CD4-positive, alpha-beta T cell treated with Interleukin-15 for 4 hours (primary cell): ENCODE measurements around the gene ZSCAN26.

Experiments
- DNase-seq: peaks from one replicate; pipeline ENCODE4 v3.0.0-alpha.2; 2020; ENCODE audit warnings: low spot score

The ZSCAN26 gene

GRCh38 chr6:28266962-28267694, at the start of gene ZSCAN26:
TSS of gene ZSCAN26 (plus strand) at chr6:28267143. CDS start at chr6:28271920, 4,777 bp downstream.
- peak; percentile 92 for DNase-seq

- DNase-seq: no peak
Observed at GRCh38 chr6:28217890-28218289, 49.1 kb upstream of the ZSCAN26 start.

- no peak for DNase-seq
Observed at GRCh38 chr6:28218312-28219248, 48.4 kb upstream of the ZSCAN26 start.

- DNase-seq: no peak
Observed at GRCh38 chr6:28220257-28221133, 46.4 kb upstream of the ZSCAN26 start.

GRCh38 chr6:28224131-28225055, 42.5 kb upstream of the ZSCAN26 start:
- no peak for DNase-seq

GRCh38 chr6:28225056-28225834, 41.7 kb upstream of the ZSCAN26 start, which contains the start of gene ZSCAN9:
TSS of gene ZSCAN9 (plus strand) at chr6:28225275. CDS start at chr6:28227085, 1,810 bp downstream.
- peak; percentile 46 for DNase-seq

GRCh38 chr6:28226460-28226859, 40.5 kb upstream of the ZSCAN26 start:
- no peak for DNase-seq

- DNase-seq: no peak
Observed at GRCh38 chr6:28232785-28233184, 34.2 kb upstream of the ZSCAN26 start.

- no peak for DNase-seq
Observed at GRCh38 chr6:28235912-28236452, 31.0 kb upstream of the ZSCAN26 start.

- DNase-seq: no peak
Observed at GRCh38 chr6:28239636-28240035, 27.3 kb upstream of the ZSCAN26 start.

GRCh38 chr6:28240471-28240870, 26.5 kb upstream of the ZSCAN26 start:
- DNase-seq: no peak

- DNase-seq: no peak
Observed at GRCh38 chr6:28243946-28244345, 23.0 kb upstream of the ZSCAN26 start.

- DNase-seq: no peak
Observed at GRCh38 chr6:28245206-28245941, 21.6 kb upstream of the ZSCAN26 start.

GRCh38 chr6:28248916-28249315, 18.0 kb upstream of the ZSCAN26 start:
- DNase-seq: no peak

- DNase-seq: no peak
Observed at GRCh38 chr6:28250747-28251146, 16.2 kb upstream of the ZSCAN26 start.

GRCh38 chr6:28251661-28252008, 15.3 kb upstream of the ZSCAN26 start:
- DNase-seq: peak; percentile 13

- peak; percentile 90 for DNase-seq
Observed at GRCh38 chr6:28252009-28252975, 14.7 kb upstream of the ZSCAN26 start, which contains the start of gene ZKSCAN4. TSS of gene ZKSCAN4 (minus strand) at chr6:28252269. CDS start at chr6:28251980, 289 bp downstream.

GRCh38 chr6:28254121-28254519, 12.8 kb upstream of the ZSCAN26 start:
- no peak for DNase-seq
